WTC11 (cell line): Measurements from ENCODE around the gene AP4S1. TPM values are rescaled to one million over a fixed set of nuclear protein-coding genes. Genes with fewer than 3 reads are reported as not detected.

ENCODE experiments used
- ATAC-seq: fragments of 200-7000 bp; cut with Tn5 transposase; 2 replicates; pipeline ENCODE4 v1.10.0; 2021; ENCODE audit warnings: mild to moderate bottlenecking, moderate library complexity
- CTCF ChIA-PET: fragments of 300-600 bp; sonication (Branson Sonifier 250); formaldehyde crosslinking; loops from one replicate; lab custom pipeline; 2021; ENCODE audit warnings: antibody characterized with exemption; lab: Charles Lee
- POLR2A ChIA-PET: fragments of 350-600 bp; sonication (Branson Sonifier 250); formaldehyde crosslinking; loops from one replicate; lab custom pipeline; 2021; ENCODE audit warnings: antibody characterized with exemption; lab: Charles Lee
- DNase-seq: peaks from one replicate; pipeline ENCODE4 v3.0.0; 2021; ENCODE audit warnings: low spot score
- H3K27ac Mint-ChIP-seq: 2 replicates; pipeline ENCODE4 v1.8.0; 2021; ENCODE audit warnings: mixed read lengths
- H3K27me3 Mint-ChIP-seq: 2 replicates; pipeline ENCODE4 v1.8.0; 2021; ENCODE audit warnings: low read depth, mild to moderate bottlenecking, moderate library complexity, mixed read lengths
- H3K36me3 Mint-ChIP-seq: 2 replicates; pipeline ENCODE4 v1.8.0; 2021; ENCODE audit warnings: mixed read lengths
- H3K4me1 Mint-ChIP-seq: 2 replicates; pipeline ENCODE4 v1.8.0; 2022; ENCODE audit warnings: mixed read lengths
- H3K4me3 Mint-ChIP-seq: 2 replicates; pipeline ENCODE4 v1.8.0; 2021; ENCODE audit warnings: mild to moderate bottlenecking, moderate library complexity, mixed read lengths
- H3K9me3 Mint-ChIP-seq: 2 replicates; pipeline ENCODE4 v1.8.0; 2021; ENCODE audit warnings: mixed read lengths
- ATF1 ChIP-seq: sonication (generic); formaldehyde crosslinking; IDR thresholded peaks from 2 replicates; pipeline ENCODE4 v1.8.1; 2023; ENCODE audit warnings: mild to moderate bottlenecking, moderate library complexity, missing genetic modification reagents
- ERG ChIP-seq: fragments of 250-450 bp; sonication (Bioruptor Pico); IDR thresholded peaks from 2 replicates; pipeline ENCODE4 v1.8.0; 2021; ENCODE audit warnings: mild to moderate bottlenecking
- FOXP4 ChIP-seq: sonication (generic); formaldehyde crosslinking; IDR thresholded peaks from 2 replicates; pipeline ENCODE4 v1.8.0; 2022; ENCODE audit warnings: mild to moderate bottlenecking, missing genetic modification reagents
- JAZF1 ChIP-seq: fragments of 250-450 bp; sonication (Bioruptor Pico); IDR thresholded peaks from 2 replicates; pipeline ENCODE4 v1.9.0; 2021; ENCODE audit warnings: moderate library complexity, mild to moderate bottlenecking, inconsistent platforms
- NFE2L1 ChIP-seq: sonication (generic); formaldehyde crosslinking; IDR thresholded peaks from 2 replicates; pipeline ENCODE4 v1.8.1; 2023; ENCODE audit warnings: missing genetic modification reagents
- TP53 ChIP-seq: sonication (generic); formaldehyde crosslinking; IDR thresholded peaks from 2 replicates; pipeline ENCODE4 v1.8.1; 2023; ENCODE audit warnings: mild to moderate bottlenecking, missing genetic modification reagents
- USF2 ChIP-seq: sonication (generic); formaldehyde crosslinking; IDR thresholded peaks from 2 replicates; pipeline ENCODE4 v1.8.1; 2023; ENCODE audit warnings: mild to moderate bottlenecking, missing genetic modification reagents, moderate library complexity
- ZBTB21 ChIP-seq: sonication (generic); formaldehyde crosslinking; IDR thresholded peaks from 2 replicates; pipeline ENCODE4 v1.8.1; 2023; ENCODE audit warnings: mild to moderate bottlenecking, missing genetic modification reagents, borderline replicate concordance
- ZMAT4 ChIP-seq: fragments of 250-450 bp; sonication (Bioruptor Pico); IDR thresholded peaks from 2 replicates; pipeline ENCODE4 v1.9.0; 2021; ENCODE audit warnings: mild to moderate bottlenecking
- ZNF263 ChIP-seq: sonication (generic); formaldehyde crosslinking; IDR thresholded peaks from 2 replicates; pipeline ENCODE4 v1.8.1; 2022; ENCODE audit warnings: low read depth, mild to moderate bottlenecking, moderate library complexity, missing genetic modification reagents
- total RNA-seq: library from RNA; stranded (reverse); gene quantifications from 3 replicates; pipeline ENCODE4 v1.2.3, GENCODE V29; 2021
- TF ChIP-seq, protein P1 (sequence below): sonication (generic); formaldehyde crosslinking; IDR thresholded peaks from 2 replicates; pipeline ENCODE4 v1.8.1; 2022; ENCODE audit warnings: missing genetic modification reagents, borderline replicate concordance

Gene AP4S1
- total RNA-seq, 1 experiment from 2014 or later, result 7.0 TPM

GRCh38 chr14:30983858-30984257, 41.6 kb upstream of the AP4S1 start (continued):
- TF ChIP-seq USF2 (CRISPR knock-in tag), result no peak

GRCh38 chr14:30985796-30986195, 39.7 kb upstream of the AP4S1 start:
- H3K4me3 Mint-ChIP-seq, result no peak overlapping the region
- ChIA-PET CTCF (no interaction called here), POLR2A (no interaction called here)
- no peak overlapping the region for H3K27ac Mint-ChIP-seq
- no peak for DNase-seq
- TF ChIP-seq JAZF1 (CRISPR knock-in tag) (no peak), ZMAT4 (CRISPR knock-in tag) (no peak), NFE2L1 (CRISPR knock-in tag) (no peak), ATF1 (CRISPR knock-in tag) (no peak), ZNF263 (no peak)
- TF ChIP-seq, all 79 proteins: peak for 0
- no peaks in the 10 kb centered on the region for H3K27me3 Mint-ChIP-seq
- no peaks in the 10 kb centered on the region for H3K36me3 Mint-ChIP-seq
- no peak for ATAC-seq
- H3K4me1 Mint-ChIP-seq, result peaks cover 11% of the 10 kb centered on the region
- no peaks in the 10 kb centered on the region for H3K9me3 Mint-ChIP-seq

- DNase-seq (no peak), ATAC-seq (no peak)
- ChIA-PET POLR2A (interaction anchor here (1.1 kb wide), 1 partner anchor 11 kb away, joined by 3 read pairs; no protein-coding TSS in a partner anchor), CTCF (interaction anchor here (1.0 kb wide), 1 partner anchor 9 kb away, joined by 3 read pairs; no protein-coding TSS in a partner anchor)
- no peak for TF ChIP-seq FOXP4 (CRISPR knock-in tag)
- no peak for TF ChIP-seq ZBTB21 (CRISPR knock-in tag)
- TF ChIP-seq ZMAT4 (CRISPR knock-in tag), result no peak
- no peak overlapping the region for H3K27ac Mint-ChIP-seq
- no peak overlapping the region for H3K4me3 Mint-ChIP-seq
- no peaks in the 10 kb centered on the region for H3K36me3 Mint-ChIP-seq
- H3K9me3 Mint-ChIP-seq, result no peaks in the 10 kb centered on the region
- no peaks in the 10 kb centered on the region for H3K27me3 Mint-ChIP-seq
- H3K4me1 Mint-ChIP-seq, result peaks cover 17% of the 10 kb centered on the region
Measured at GRCh38 chr14:30988509-30988908, 36.9 kb upstream of the AP4S1 start.

- POLR2A ChIA-PET, result interaction anchor here (0.6 kb wide), 1 partner anchor 15 kb away, joined by 3 read pairs; no protein-coding TSS in a partner anchor
- H3K36me3 Mint-ChIP-seq, result no peaks in the 10 kb centered on the region
- no peaks in the 10 kb centered on the region for H3K27me3 Mint-ChIP-seq
- no peak overlapping the region for H3K4me3 Mint-ChIP-seq
- DNase-seq (no peak), ATAC-seq (no peak)
- CTCF ChIA-PET, result no interaction called here
- H3K9me3 Mint-ChIP-seq, result no peaks in the 10 kb centered on the region
- no peak overlapping the region; the same call in 1 of the 2 replicates for H3K27ac Mint-ChIP-seq
- no peak for TF ChIP-seq FOXP4 (CRISPR knock-in tag)
- TF ChIP-seq, protein P1, sequence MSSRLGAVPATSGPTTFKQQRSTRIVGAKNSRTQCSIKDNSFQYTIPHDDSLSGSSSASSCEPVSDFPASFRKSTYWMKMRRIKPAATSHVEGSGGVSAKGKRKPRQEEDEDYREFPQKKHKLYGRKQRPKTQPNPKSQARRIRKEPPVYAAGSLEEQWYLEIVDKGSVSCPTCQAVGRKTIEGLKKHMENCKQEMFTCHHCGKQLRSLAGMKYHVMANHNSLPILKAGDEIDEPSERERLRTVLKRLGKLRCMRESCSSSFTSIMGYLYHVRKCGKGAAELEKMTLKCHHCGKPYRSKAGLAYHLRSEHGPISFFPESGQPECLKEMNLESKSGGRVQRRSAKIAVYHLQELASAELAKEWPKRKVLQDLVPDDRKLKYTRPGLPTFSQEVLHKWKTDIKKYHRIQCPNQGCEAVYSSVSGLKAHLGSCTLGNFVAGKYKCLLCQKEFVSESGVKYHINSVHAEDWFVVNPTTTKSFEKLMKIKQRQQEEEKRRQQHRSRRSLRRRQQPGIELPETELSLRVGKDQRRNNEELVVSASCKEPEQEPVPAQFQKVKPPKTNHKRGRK (CRISPR knock-in tag), result no peak
- no peak for TF ChIP-seq ERG (CRISPR knock-in tag)
- TF ChIP-seq TP53 (CRISPR knock-in tag), result no peak
- peaks cover 29% of the 10 kb centered on the region for H3K4me1 Mint-ChIP-seq
Measured at GRCh38 chr14:30990770-30991169, 34.7 kb upstream of the AP4S1 start.
